Breast epithelium (tissue), 4 donors: ENCODE measurements around the gene CDCP1. TPM values are rescaled to one million over a fixed set of nuclear protein-coding genes. Genes with fewer than 3 reads are reported as not detected.

Experiments
- DNase-seq, 2 donors: peaks; one replicate each; pipeline ENCODE4 v3.0.0-alpha.2; 2019; ENCODE audit warnings: low spot score in 2 of 2
- H3K27ac ChIP-seq, 2 donors: fragments of 200-600 bp; sonication (generic) in 1 of 2; one replicate each; pipeline ENCODE4 v1.5.1; 2016 to 2019; ENCODE audit warnings: mild to moderate bottlenecking in 1 of 2
- H3K27me3 ChIP-seq, 2 donors: fragments of 200-600 bp; sonication (generic) in 1 of 2; one replicate each; pipeline versions ENCODE4 v1.5.1 to v1.6.0; 2017 to 2019; ENCODE audit warnings: control low read depth in 1 of 2, mild to moderate bottlenecking in 1 of 2
- H3K36me3 ChIP-seq: fragments of 200-600 bp; one replicate; pipeline ENCODE4 v1.5.1; 2019
- H3K4me1 ChIP-seq, 2 donors: fragments of 200-600 bp; sonication (generic); one replicate each; pipeline ENCODE4 v1.5.1; 2016 to 2019; ENCODE audit warnings: control low read depth in 1 of 2
- H3K4me3 ChIP-seq, 3 donors: fragments of 200-600 bp; sonication (generic); 1 replicate in 2 of 3; 2 replicates in 1 of 3; pipeline ENCODE4 v1.5.1; 2016 to 2019; ENCODE audit warnings: mild to moderate bottlenecking in 3 of 3, moderate library complexity in 2 of 3
- H3K9me3 ChIP-seq, 2 donors: fragments of 200-600 bp; sonication (generic) in 1 of 2; one replicate each; pipeline ENCODE4 v1.5.1; 2016 to 2019; ENCODE audit warnings: control low read depth in 1 of 2
- CTCF ChIP-seq, 3 donors: fragments of 450-650 bp; IDR thresholded peaks; one replicate each; pipeline ENCODE4 v1.5.1; 2016 to 2017; ENCODE audit warnings: antibody characterized with exemption in 3 of 3, mild to moderate bottlenecking in 3 of 3, moderate library complexity in 3 of 3
- POLR2A ChIP-seq: fragments of 450-650 bp; IDR thresholded peaks from one replicate; pipeline ENCODE4 v1.6.1; 2016; ENCODE audit warnings: antibody characterized with exemption, mild to moderate bottlenecking, moderate library complexity
- POLR2AphosphoS5 ChIP-seq, 3 donors: sonication (generic); formaldehyde crosslinking; IDR thresholded peaks; one replicate each; pipeline ENCODE4 v1.6.1; 2017; ENCODE audit warnings: antibody characterized with exemption in 3 of 3
- intact Hi-C: fragments of 100-400 bp; cut with DNase I; formaldehyde crosslinking; loops from one replicate; pipeline ENCODE4 v1.15.1; 2023; ENCODE audit warnings: low total_unique reads
- total RNA-seq, 3 donors: library from RNA; depleted of rRNA; stranded (reverse); fragments of >200 nt; gene quantifications; one replicate each; pipeline ENCODE4 v1.1.0, GENCODE V29; 2016

Gene CDCP1
- total RNA-seq, 3 donors from 2014 or later, result 1.9 to 11.3 (median 8.5) TPM

- Histone ChIP-seq H3K36me3 (no peaks in the 10 kb centered on the region), H3K4me1 (no peaks in the 10 kb centered on the region), H3K4me3 (no peak overlapping the region), H3K9me3 (no peaks in the 10 kb centered on the region), H3K27me3 (no peaks in the 10 kb centered on the region), H3K27ac (no peak overlapping the region)
- TF ChIP-seq POLR2AphosphoS5 (IDR thresholded peaks at IDR 0.05), result no peak
- TF ChIP-seq POLR2A, result no peak
- TF ChIP-seq CTCF (IDR thresholded peaks at IDR 0.05), result no peak
- DNase-seq, result no peak
- intact Hi-C loops, result no loop called here
Measured at GRCh38 chr3:45083023-45083422, 63.2 kb downstream of the CDCP1 start.

GRCh38 chr3:45082142-45082538 is 64.0 kb downstream of the CDCP1 start:
- no peak for DNase-seq
- no peaks in the 10 kb centered on the region for H3K9me3 ChIP-seq
- no peaks in the 10 kb centered on the region for H3K27me3 ChIP-seq
- H3K27ac ChIP-seq, result no peak overlapping the region
- no peaks in the 10 kb centered on the region for H3K36me3 ChIP-seq
- TF ChIP-seq POLR2A, result no peak
- no peak for TF ChIP-seq POLR2AphosphoS5 (IDR thresholded peaks at IDR 0.05)
- TF ChIP-seq CTCF (IDR thresholded peaks at IDR 0.05), result no peak
- intact Hi-C loops, result no loop called here
- no peak overlapping the region for H3K4me3 ChIP-seq
- H3K4me1 ChIP-seq, result no peaks in the 10 kb centered on the region

GRCh38 chr3:45081506-45082141 is 64.6 kb downstream of the CDCP1 start:
- TF ChIP-seq POLR2A (no peak), POLR2AphosphoS5 (IDR thresholded peaks at IDR 0.05) (no peak), CTCF (IDR thresholded peaks at IDR 0.05) (no peak)
- Histone ChIP-seq H3K27ac (no peak overlapping the region), H3K4me3 (no peak overlapping the region), H3K27me3 (no peaks in the 10 kb centered on the region), H3K4me1 (no peaks in the 10 kb centered on the region), H3K9me3 (no peaks in the 10 kb centered on the region), H3K36me3 (no peaks in the 10 kb centered on the region)
- DNase-seq, result no peak
- intact Hi-C loops, result no loop called here

- no peaks in the 10 kb centered on the region for H3K9me3 ChIP-seq
- H3K27me3 ChIP-seq, result no peaks in the 10 kb centered on the region
- intact Hi-C loops, result no loop called here
- no peak overlapping the region for H3K4me3 ChIP-seq
- DNase-seq, result no peak
- no peaks in the 10 kb centered on the region for H3K36me3 ChIP-seq
- no peak for TF ChIP-seq POLR2AphosphoS5 (IDR thresholded peaks at IDR 0.05)
- no peak for TF ChIP-seq POLR2A
- TF ChIP-seq CTCF (IDR thresholded peaks at IDR 0.05), result no peak
- H3K4me1 ChIP-seq, result no peaks in the 10 kb centered on the region
- no peak overlapping the region for H3K27ac ChIP-seq
Measured at GRCh38 chr3:45080824-45081223, 65.4 kb downstream of the CDCP1 start.

GRCh38 chr3:45079715-45080114 is 66.5 kb downstream of the CDCP1 start:
- Histone ChIP-seq H3K27me3 (no peaks in the 10 kb centered on the region), H3K9me3 (no peaks in the 10 kb centered on the region), H3K4me1 (no peaks in the 10 kb centered on the region), H3K27ac (no peak overlapping the region), H3K36me3 (no peaks in the 10 kb centered on the region), H3K4me3 (no peak overlapping the region)
- intact Hi-C loops, result no loop called here
- no peak for DNase-seq
- no peak for TF ChIP-seq POLR2AphosphoS5 (IDR thresholded peaks at IDR 0.05)
- no peak for TF ChIP-seq POLR2A
- TF ChIP-seq CTCF (IDR thresholded peaks at IDR 0.05), result no peak
